Mesothelial cell of epicardium (in vitro differentiated cells): ENCODE data around the gene VGLL4. TPM values are rescaled to one million over a fixed set of nuclear protein-coding genes. Genes with fewer than 3 reads are reported as not detected.

Source experiments
- DNase-seq, 2 experiments: peaks; one replicate each; pipeline ENCODE4 v3.0.0; 2021; ENCODE audit warnings: low spot score in 2 of 2; ENCODE audit not compliant: unreplicated experiment in 2 of 2
- H3K27ac Mint-ChIP-seq: 2 replicates; pipeline ENCODE4 v1.8.0; 2021; ENCODE audit warnings: mixed read lengths
- H3K27me3 Mint-ChIP-seq: 2 replicates; pipeline ENCODE4 v1.8.0; 2021; ENCODE audit warnings: low read depth, mixed read lengths
- H3K36me3 Mint-ChIP-seq: 2 replicates; pipeline ENCODE4 v1.8.0; 2021; ENCODE audit warnings: mixed read lengths
- H3K4me1 Mint-ChIP-seq: 2 replicates; pipeline ENCODE4 v1.8.0; 2021; ENCODE audit warnings: mixed read lengths
- H3K4me3 Mint-ChIP-seq: 2 replicates; pipeline ENCODE4 v1.8.0; 2021; ENCODE audit warnings: mild to moderate bottlenecking, moderate library complexity, mixed read lengths
- H3K9me3 Mint-ChIP-seq: 2 replicates; pipeline ENCODE4 v1.8.0; 2021; ENCODE audit warnings: mixed read lengths
- total RNA-seq: library from RNA; stranded (reverse); gene quantifications from 3 replicates; pipeline ENCODE4 v1.2.1, GENCODE V29; 2021
- TF ChIP-seq, protein P1 (sequence below): fragments of 200-600 bp; sonication (generic); IDR thresholded peaks from one replicate; pipeline ENCODE4 v1.5.0; 2021; ENCODE audit warnings: antibody characterized with exemption; ENCODE audit not compliant: unreplicated experiment

Gene VGLL4
- total RNA-seq, 1 donor from 2014 or later: 140 TPM

- H3K27ac Mint-ChIP-seq: peak overlapping the region; percentile 34
- DNase-seq: no peak
- TF ChIP-seq, protein P1, sequence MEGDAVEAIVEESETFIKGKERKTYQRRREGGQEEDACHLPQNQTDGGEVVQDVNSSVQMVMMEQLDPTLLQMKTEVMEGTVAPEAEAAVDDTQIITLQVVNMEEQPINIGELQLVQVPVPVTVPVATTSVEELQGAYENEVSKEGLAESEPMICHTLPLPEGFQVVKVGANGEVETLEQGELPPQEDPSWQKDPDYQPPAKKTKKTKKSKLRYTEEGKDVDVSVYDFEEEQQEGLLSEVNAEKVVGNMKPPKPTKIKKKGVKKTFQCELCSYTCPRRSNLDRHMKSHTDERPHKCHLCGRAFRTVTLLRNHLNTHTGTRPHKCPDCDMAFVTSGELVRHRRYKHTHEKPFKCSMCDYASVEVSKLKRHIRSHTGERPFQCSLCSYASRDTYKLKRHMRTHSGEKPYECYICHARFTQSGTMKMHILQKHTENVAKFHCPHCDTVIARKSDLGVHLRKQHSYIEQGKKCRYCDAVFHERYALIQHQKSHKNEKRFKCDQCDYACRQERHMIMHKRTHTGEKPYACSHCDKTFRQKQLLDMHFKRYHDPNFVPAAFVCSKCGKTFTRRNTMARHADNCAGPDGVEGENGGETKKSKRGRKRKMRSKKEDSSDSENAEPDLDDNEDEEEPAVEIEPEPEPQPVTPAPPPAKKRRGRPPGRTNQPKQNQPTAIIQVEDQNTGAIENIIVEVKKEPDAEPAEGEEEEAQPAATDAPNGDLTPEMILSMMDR: no peak
- H3K4me1 Mint-ChIP-seq: peaks cover 54% of the 10 kb centered on the region
- H3K36me3 Mint-ChIP-seq: peaks cover 9% of the 10 kb centered on the region
- no peak overlapping the region for H3K4me3 Mint-ChIP-seq
- H3K9me3 Mint-ChIP-seq: no peaks in the 10 kb centered on the region
- no peaks in the 10 kb centered on the region for H3K27me3 Mint-ChIP-seq
These were observed 99.1 kb downstream of the VGLL4 start for GRCh38 chr3:11544412-11545181.

DNA sequence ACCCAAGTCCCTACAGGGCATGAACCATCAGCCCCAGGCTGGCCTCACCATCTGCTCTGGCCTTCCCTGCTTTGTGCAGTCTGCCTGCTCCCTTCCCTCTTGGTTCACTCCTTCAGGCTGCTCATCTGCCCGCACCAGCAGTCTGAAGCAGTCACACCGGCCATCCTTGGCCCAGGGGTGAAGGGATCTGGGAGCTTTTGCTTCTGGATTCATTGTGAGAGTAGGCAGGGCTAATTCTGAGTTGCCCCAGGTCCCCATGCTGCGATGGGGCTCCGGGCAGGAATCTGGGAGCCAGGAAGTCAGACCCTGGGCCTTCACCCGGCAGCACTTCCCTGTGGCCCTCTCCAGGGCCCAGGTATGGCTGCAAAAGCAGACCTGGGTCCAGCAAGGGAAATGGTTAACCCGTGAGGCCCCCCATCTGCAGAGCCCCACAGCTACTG is 99.7 kb downstream of the VGLL4 start:
- TF ChIP-seq, protein P1: no peak
- H3K27me3 Mint-ChIP-seq: no peaks in the 10 kb centered on the region
- H3K36me3 Mint-ChIP-seq: peaks cover 7% of the 10 kb centered on the region
- peaks cover 54% of the 10 kb centered on the region for H3K4me1 Mint-ChIP-seq
- DNase-seq: no peak
- H3K4me3 Mint-ChIP-seq: no peak overlapping the region
- H3K9me3 Mint-ChIP-seq: no peaks in the 10 kb centered on the region
- no peak overlapping the region for H3K27ac Mint-ChIP-seq

DNA sequence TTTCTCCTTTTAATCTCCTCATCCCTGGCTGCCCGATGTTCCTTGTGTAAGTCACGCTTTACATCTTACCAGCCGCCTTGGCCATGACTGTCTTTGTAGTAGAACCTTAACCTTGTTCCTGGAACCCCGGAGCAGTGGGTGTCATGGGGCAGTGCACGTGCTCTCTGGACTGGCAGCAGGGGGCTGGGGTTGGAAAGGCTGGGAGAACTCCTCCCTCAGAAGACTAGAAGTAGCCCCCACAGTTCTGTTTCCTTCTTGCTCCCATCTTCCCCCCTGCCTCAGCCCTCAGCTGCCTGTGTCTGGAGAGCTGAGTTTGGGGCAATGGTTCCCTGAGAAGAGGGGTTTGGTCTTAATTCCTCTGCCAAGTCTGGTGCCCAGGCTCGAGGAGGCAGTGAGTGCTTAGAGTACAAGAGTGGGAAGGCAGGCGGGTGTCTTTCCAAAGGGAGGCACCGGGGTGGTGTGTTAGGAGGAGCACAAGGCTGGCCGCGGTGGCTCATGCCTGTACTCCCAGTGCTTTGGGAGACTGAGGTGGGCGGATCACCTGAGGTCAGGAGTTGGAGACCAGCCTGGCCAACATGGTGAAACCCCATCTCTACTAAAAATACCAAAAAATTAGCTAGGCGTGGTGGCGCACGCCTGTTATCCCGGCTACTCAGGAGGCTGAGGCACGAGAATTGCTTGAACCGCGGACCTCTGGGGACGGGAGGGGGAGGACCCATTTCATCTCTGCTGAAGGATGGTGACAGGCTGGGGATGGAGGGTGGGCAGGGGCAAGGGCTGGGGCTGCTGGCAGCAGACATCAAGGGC is 100.4 kb downstream of the VGLL4 start:
- Mint-ChIP-seq H3K36me3 (peaks cover 3% of the 10 kb centered on the region), H3K9me3 (no peaks in the 10 kb centered on the region), H3K27me3 (no peaks in the 10 kb centered on the region), H3K4me1 (peaks cover 51% of the 10 kb centered on the region), H3K4me3 (no peak overlapping the region), H3K27ac (no peak overlapping the region)
- DNase-seq: no peak
- TF ChIP-seq, protein P1: no peak

GRCh38 chr3:11542551-11542950 is 101.2 kb downstream of the VGLL4 start:
- TF ChIP-seq, protein P1: no peak
- no peaks in the 10 kb centered on the region for H3K9me3 Mint-ChIP-seq
- no peak overlapping the region for H3K4me3 Mint-ChIP-seq
- H3K27me3 Mint-ChIP-seq: no peaks in the 10 kb centered on the region
- peaks cover under 1% of the 10 kb centered on the region for H3K36me3 Mint-ChIP-seq
- H3K27ac Mint-ChIP-seq: peak overlapping the region; percentile 89
- no peak for DNase-seq
- H3K4me1 Mint-ChIP-seq: peaks cover 51% of the 10 kb centered on the region

- Mint-ChIP-seq H3K27me3 (no peaks in the 10 kb centered on the region), H3K4me3 (no peak overlapping the region), H3K27ac (peak overlapping the region; percentile 89), H3K36me3 (no peaks in the 10 kb centered on the region), H3K4me1 (peaks cover 51% of the 10 kb centered on the region), H3K9me3 (no peaks in the 10 kb centered on the region)
- TF ChIP-seq, protein P1: no peak
- DNase-seq: no peak
These were observed 102.1 kb downstream of the VGLL4 start for GRCh38 chr3:11541321-11542303.
